ENCODE data around the gene AGBL1.

AGBL1 gene

GRCh38 chr15:86906376-86906775 lies 826.7 kb downstream of the AGBL1 start:
- TF ChIP-seq POLR2AphosphoS5 (IDR thresholded peaks at IDR 0.05; ENCODE audit: low read depth, low read length) (no peak), REST (IDR thresholded peaks at IDR 0.05; ENCODE audit: insufficient read depth in 1 of 2, low read depth in 2 of 2, low read length in 2 of 2) (no peak), FOXP2 (optimal IDR thresholded peaks at IDR 0.05; ENCODE audit: borderline replicate concordance, extremely low read depth, extremely low read length, insufficient read depth) (no peak), SIN3A (IDR thresholded peaks at IDR 0.05; ENCODE audit: borderline replicate concordance, insufficient read depth, low read length) (no peak), TAF1 (IDR thresholded peaks at IDR 0.05; ENCODE audit: borderline replicate concordance, insufficient read depth, low read length) (no peak)

- TF ChIP-seq POLR2AphosphoS5 (IDR thresholded peaks at IDR 0.05; ENCODE audit: low read depth, low read length) = no peak
- no peak for TF ChIP-seq TAF1 (IDR thresholded peaks at IDR 0.05; ENCODE audit: borderline replicate concordance, insufficient read depth, low read length)
- no peak for TF ChIP-seq REST (IDR thresholded peaks at IDR 0.05; ENCODE audit: insufficient read depth in 1 of 2, low read depth in 2 of 2, low read length in 2 of 2)
- TF ChIP-seq SIN3A (IDR thresholded peaks at IDR 0.05; ENCODE audit: borderline replicate concordance, insufficient read depth, low read length) = no peak
- TF ChIP-seq FOXP2 (optimal IDR thresholded peaks at IDR 0.05; ENCODE audit: borderline replicate concordance, extremely low read depth, extremely low read length, insufficient read depth) = no peak
Measured at GRCh38 chr15:86911022-86911421, 831.4 kb downstream of the AGBL1 start.

- TF ChIP-seq REST (IDR thresholded peaks at IDR 0.05; ENCODE audit: insufficient read depth in 1 of 2, low read depth in 2 of 2, low read length in 2 of 2) (no peak), FOXP2 (optimal IDR thresholded peaks at IDR 0.05; ENCODE audit: borderline replicate concordance, extremely low read depth, extremely low read length, insufficient read depth) (no peak), POLR2AphosphoS5 (IDR thresholded peaks at IDR 0.05; ENCODE audit: low read depth, low read length) (no peak), TAF1 (IDR thresholded peaks at IDR 0.05; ENCODE audit: borderline replicate concordance, insufficient read depth, low read length) (no peak), SIN3A (IDR thresholded peaks at IDR 0.05; ENCODE audit: borderline replicate concordance, insufficient read depth, low read length) (no peak)
Measured at GRCh38 chr15:86912661-86913060, 833.0 kb downstream of the AGBL1 start.

GRCh38 chr15:86915811-86916331 lies 836.2 kb downstream of the AGBL1 start:
- TF ChIP-seq POLR2AphosphoS5 (IDR thresholded peaks at IDR 0.05; ENCODE audit: low read depth, low read length) = no peak
- TF ChIP-seq FOXP2 (optimal IDR thresholded peaks at IDR 0.05; ENCODE audit: borderline replicate concordance, extremely low read depth, extremely low read length, insufficient read depth) = no peak
- no peak for TF ChIP-seq TAF1 (IDR thresholded peaks at IDR 0.05; ENCODE audit: borderline replicate concordance, insufficient read depth, low read length)
- no peak for TF ChIP-seq SIN3A (IDR thresholded peaks at IDR 0.05; ENCODE audit: borderline replicate concordance, insufficient read depth, low read length)
- no peak for TF ChIP-seq REST (IDR thresholded peaks at IDR 0.05; ENCODE audit: insufficient read depth in 1 of 2, low read depth in 2 of 2, low read length in 2 of 2)

Measured in PFSK-1 (cell line).